NCI-H226 (cell line): ENCODE measurements around the gene EIF1B.

Experiments used
- DNase-seq: peaks from one replicate; pipeline ENCODE4 v3.0.0-alpha.2; 2015

EIF1B gene

GRCh38 chr3:40355410-40355809, 45.9 kb downstream of the EIF1B start:
- DNase-seq = no peak

DNA sequence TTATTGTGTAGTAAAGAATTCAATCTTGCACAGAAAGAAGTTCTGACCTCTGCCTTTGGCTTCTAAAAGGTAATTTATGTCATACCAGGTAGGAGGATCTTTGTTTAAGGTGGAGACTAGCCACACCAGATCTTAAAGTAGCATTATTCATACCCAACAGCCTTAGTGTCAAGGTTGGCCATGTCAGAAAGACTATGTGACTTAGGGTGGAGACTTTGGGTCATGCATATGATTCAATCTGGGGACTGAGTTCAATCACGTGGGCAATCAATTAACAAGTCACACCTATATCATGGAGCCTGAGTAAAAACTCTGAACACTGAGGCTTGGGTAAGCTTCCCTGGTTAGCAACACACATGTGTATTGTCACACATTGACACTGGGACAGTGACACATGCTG, 48.9 kb downstream of the EIF1B start:
- DNase-seq = no peak
